AG20443 (cell line): ENCODE data around the gene MT1F.
A peak's percentile ranks its signal among the peaks of the same experiment; 100 is the strongest.
"Not testable (repeated sequence)": the region's sequence is repeated elsewhere in the genome, so short reads cannot be mapped to it uniquely, and the experiment has no call there.

ENCODE experiments used
- DNase-seq: peaks from one replicate; pipeline ENCODE4 v3.0.0; 2012; ENCODE audit warnings: low spot score, mixed read lengths

The MT1F gene

GRCh38 chr16:56672761-56673536 lies 15.2 kb downstream of the MT1F start:
- no peak for DNase-seq

- DNase-seq = no peak
These were observed 16.2 kb downstream of the MT1F start for GRCh38 chr16:56673921-56674320.

GRCh38 chr16:56674570-56674969 lies 16.8 kb downstream of the MT1F start:
- DNase-seq = not testable (repeated sequence)

- DNase-seq = no peak
These were observed 18.0 kb downstream of the MT1F start for GRCh38 chr16:56675685-56676210.

- DNase-seq = no peak
These were observed 19.7 kb downstream of the MT1F start for GRCh38 chr16:56677474-56677873.

GRCh38 chr16:56679078-56679730 lies 21.4 kb downstream of the MT1F start:
- no peak for DNase-seq

- no peak for DNase-seq
These were observed 22.1 kb downstream of the MT1F start for GRCh38 chr16:56679818-56680217.

GRCh38 chr16:56681939-56682702 lies 24.4 kb downstream of the MT1F start, which contains the start of gene MT1X:
Gene MT1X, plus strand, starts transcription at chr16:56682470. Its CDS starts 71 bp downstream, at chr16:56682541.
- peak; percentile 98 for DNase-seq

- DNase-seq = no peak
These were observed 25.1 kb downstream of the MT1F start for GRCh38 chr16:56682703-56683397.

- DNase-seq = no peak
These were observed 25.8 kb downstream of the MT1F start for GRCh38 chr16:56683424-56684172.

- DNase-seq = no peak
These were observed 26.6 kb downstream of the MT1F start for GRCh38 chr16:56684256-56684925.

GRCh38 chr16:56684926-56685590 lies 27.3 kb downstream of the MT1F start:
- no peak for DNase-seq

- no peak for DNase-seq
These were observed 29.0 kb downstream of the MT1F start for GRCh38 chr16:56686758-56687157.

GRCh38 chr16:56688762-56689161 lies 31.0 kb downstream of the MT1F start:
- no peak for DNase-seq

- no peak for DNase-seq
These were observed 31.4 kb downstream of the MT1F start for GRCh38 chr16:56689171-56689570.

GRCh38 chr16:56690420-56691122 lies 32.8 kb downstream of the MT1F start:
- DNase-seq = no peak

GRCh38 chr16:56691885-56692284 lies 34.1 kb downstream of the MT1F start:
- no peak for DNase-seq

GRCh38 chr16:56695246-56695645 lies 37.5 kb downstream of the MT1F start:
- DNase-seq = no peak

- DNase-seq = no peak
These were observed 39.8 kb downstream of the MT1F start for GRCh38 chr16:56697456-56698155.
